Osteocyte (in vitro differentiated cells): ENCODE data around the gene OCIAD1. TPM values are rescaled to one million over a fixed set of nuclear protein-coding genes. Genes with fewer than 3 reads are reported as not detected.

Source experiments
- DNase-seq: peaks from one replicate; pipeline ENCODE4 v3.0.0; 2021; ENCODE audit warnings: mixed read lengths; ENCODE audit not compliant: unreplicated experiment; ENCODE audit errors: extremely low spot score
- H3K27ac Mint-ChIP-seq: one replicate; pipeline ENCODE4 v1.8.0; 2021; ENCODE audit warnings: mild to moderate bottlenecking, mixed read lengths; ENCODE audit not compliant: unreplicated experiment
- H3K27me3 Mint-ChIP-seq: one replicate; pipeline ENCODE4 v1.8.0; 2021; ENCODE audit warnings: mixed read lengths; ENCODE audit not compliant: unreplicated experiment
- H3K36me3 Mint-ChIP-seq: one replicate; pipeline ENCODE4 v1.8.0; 2021; ENCODE audit warnings: mixed read lengths; ENCODE audit not compliant: unreplicated experiment
- H3K4me1 Mint-ChIP-seq: one replicate; pipeline ENCODE4 v1.8.0; 2021; ENCODE audit warnings: mixed read lengths; ENCODE audit not compliant: unreplicated experiment
- H3K4me3 Mint-ChIP-seq: one replicate; pipeline ENCODE4 v1.8.0; 2021; ENCODE audit warnings: mild to moderate bottlenecking, moderate library complexity, mixed read lengths; ENCODE audit not compliant: unreplicated experiment
- H3K9me3 Mint-ChIP-seq: one replicate; pipeline ENCODE4 v1.8.0; 2021; ENCODE audit warnings: mixed read lengths; ENCODE audit not compliant: unreplicated experiment
- total RNA-seq: library from RNA; stranded (reverse); gene quantifications from 2 replicates; pipeline ENCODE4 v1.2.1, GENCODE V29; 2021
- TF ChIP-seq, protein P1 (sequence below): fragments of 200-600 bp; sonication (generic); IDR thresholded peaks from 2 replicates; pipeline ENCODE4 v1.5.0; 2021; ENCODE audit warnings: antibody characterized with exemption, mild to moderate bottlenecking, moderate library complexity

OCIAD1 gene
- total RNA-seq, 1 donor from 2014 or later, result 165 TPM

DNA sequence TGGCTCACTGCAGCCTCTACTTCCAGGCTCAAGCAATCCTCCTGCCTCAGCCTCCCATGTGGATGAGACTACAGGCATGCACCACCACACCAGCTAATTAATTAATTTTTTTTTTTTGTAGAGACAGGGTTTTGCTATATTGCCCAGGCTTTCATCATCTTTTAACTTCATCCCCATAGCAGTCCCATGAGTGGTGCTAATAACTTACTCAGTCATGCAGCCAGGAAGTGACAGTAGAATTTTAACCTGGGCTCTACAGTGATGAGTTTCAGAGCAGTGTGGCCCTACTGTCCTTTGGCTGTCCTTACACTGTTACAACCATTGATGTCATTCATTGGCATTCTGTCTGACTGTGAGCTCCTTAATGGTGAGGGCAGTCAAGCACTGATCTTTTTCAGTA lies 79.6 kb downstream of the OCIAD1 start:
- Mint-ChIP-seq H3K27me3 (peaks cover 5% of the 10 kb centered on the region), H3K36me3 (no peaks in the 10 kb centered on the region), H3K9me3 (no peaks in the 10 kb centered on the region), H3K4me3 (no peak overlapping the region), H3K27ac (no peak overlapping the region), H3K4me1 (peaks cover 16% of the 10 kb centered on the region)
- DNase-seq, result no peak
- TF ChIP-seq, protein P1, sequence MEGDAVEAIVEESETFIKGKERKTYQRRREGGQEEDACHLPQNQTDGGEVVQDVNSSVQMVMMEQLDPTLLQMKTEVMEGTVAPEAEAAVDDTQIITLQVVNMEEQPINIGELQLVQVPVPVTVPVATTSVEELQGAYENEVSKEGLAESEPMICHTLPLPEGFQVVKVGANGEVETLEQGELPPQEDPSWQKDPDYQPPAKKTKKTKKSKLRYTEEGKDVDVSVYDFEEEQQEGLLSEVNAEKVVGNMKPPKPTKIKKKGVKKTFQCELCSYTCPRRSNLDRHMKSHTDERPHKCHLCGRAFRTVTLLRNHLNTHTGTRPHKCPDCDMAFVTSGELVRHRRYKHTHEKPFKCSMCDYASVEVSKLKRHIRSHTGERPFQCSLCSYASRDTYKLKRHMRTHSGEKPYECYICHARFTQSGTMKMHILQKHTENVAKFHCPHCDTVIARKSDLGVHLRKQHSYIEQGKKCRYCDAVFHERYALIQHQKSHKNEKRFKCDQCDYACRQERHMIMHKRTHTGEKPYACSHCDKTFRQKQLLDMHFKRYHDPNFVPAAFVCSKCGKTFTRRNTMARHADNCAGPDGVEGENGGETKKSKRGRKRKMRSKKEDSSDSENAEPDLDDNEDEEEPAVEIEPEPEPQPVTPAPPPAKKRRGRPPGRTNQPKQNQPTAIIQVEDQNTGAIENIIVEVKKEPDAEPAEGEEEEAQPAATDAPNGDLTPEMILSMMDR, result no peak

Other genes with a start within 250 kb of the OCIAD1 start
- gene FRYL, start 50.8 kb upstream of the OCIAD1 start, total RNA-seq, result 54.8 and 61.9 TPM in 2 replicates
- gene OCIAD2, start 75.7 kb downstream of the OCIAD1 start, total RNA-seq, result 8.7 and 9.0 TPM in 2 replicates
- gene CWH43, start 155.2 kb downstream of the OCIAD1 start, total RNA-seq, result not detected in 2 replicates